ENCODE results near the gene KANK3.
A peak's percentile ranks its signal among the peaks of the same experiment; 100 is the strongest.

Gene KANK3

GRCh38 chr19:8334458-8335342 is 8.4 kb downstream of the KANK3 start:
- Mint-ChIP-seq H3K4me1 (peaks cover 14% of the 10 kb centered on the region), H3K4me3 (peak overlapping the region; percentile 12), H3K36me3 (no peaks in the 10 kb centered on the region), H3K27me3 (peaks cover 49% of the 10 kb centered on the region), H3K27ac (no peak overlapping the region), H3K9me3 (no peaks in the 10 kb centered on the region)
- ATAC-seq = peak; percentile 70

DNA sequence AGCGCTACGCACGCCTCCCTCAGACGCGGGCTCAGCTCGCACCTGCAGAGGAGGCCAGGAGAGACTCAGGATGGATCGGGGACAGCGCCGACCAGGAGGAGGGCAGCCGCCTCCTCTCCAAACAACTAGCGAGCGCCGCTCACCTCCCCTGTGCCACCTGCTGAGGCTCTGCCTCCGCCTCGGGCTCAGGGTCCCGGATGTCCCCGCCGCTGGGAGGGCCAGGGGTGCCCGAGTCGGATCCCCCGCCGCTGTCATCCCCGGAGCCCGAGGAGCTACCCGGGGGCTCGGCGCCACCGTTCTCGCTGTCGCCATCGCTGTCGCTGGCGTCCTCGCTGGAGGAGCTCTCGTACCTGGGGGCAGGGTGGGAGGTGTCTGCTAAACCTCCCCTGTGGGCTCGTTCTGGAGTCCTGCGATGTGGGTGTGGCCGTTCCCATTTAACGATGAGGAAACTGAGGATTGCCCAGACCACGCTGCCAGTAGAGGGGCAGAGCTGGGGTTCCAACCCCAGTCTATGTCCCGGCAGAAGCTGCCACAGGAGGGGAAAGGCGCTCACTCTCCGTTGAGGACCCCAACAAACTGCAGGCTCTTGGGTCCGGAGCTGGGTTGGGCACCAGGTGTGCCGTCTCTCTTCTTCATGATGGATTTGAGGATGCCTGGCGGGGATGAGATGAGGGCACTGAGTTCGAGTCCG is 9.2 kb downstream of the KANK3 start:
- peaks cover 14% of the 10 kb centered on the region for H3K4me1 Mint-ChIP-seq
- no peak for ATAC-seq
- H3K4me3 Mint-ChIP-seq = peak overlapping the region; percentile 12
- H3K27ac Mint-ChIP-seq = no peak overlapping the region
- no peaks in the 10 kb centered on the region for H3K9me3 Mint-ChIP-seq
- no peaks in the 10 kb centered on the region for H3K36me3 Mint-ChIP-seq
- H3K27me3 Mint-ChIP-seq = peaks cover 42% of the 10 kb centered on the region

DNA sequence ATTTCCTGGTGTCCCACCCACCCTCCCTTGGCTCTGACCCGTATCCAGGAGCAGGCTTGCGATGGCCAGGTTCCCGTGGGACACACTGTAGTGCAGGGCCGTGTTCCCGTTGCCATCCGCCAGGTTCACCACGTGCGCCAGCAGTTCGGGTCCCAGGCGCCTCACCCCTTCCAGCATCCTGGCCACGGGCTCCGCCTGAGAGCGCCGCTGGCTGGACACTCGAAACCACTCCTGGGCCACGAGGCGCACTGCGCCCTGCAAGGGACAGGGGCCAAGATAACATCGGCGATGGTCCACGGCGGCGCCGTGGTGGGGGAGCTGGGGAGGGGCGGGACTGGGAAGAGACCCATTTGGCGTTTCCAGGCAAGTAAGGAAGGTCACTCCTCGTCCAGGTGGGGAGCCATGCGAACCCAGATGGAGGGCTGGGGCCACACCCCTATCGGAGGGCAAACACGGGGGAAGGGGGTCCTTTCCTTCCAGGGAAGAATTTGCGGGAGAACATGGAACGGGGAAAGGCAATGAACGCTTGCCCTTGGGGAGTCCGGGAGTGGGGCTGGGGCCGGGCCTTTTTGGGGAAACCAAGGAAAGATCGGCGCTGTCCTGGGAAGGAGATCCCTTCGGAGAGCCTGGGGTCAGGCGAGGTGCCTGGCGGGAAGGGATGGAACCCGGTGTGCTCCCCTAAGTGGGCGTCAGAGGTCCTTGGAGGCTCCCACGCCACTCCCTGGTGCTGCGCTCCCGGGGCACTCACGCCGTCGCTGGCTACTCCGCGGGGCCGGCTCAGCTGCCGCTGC is 9.9 kb downstream of the KANK3 start:
- Mint-ChIP-seq H3K4me1 (peaks cover 14% of the 10 kb centered on the region), H3K27ac (no peak overlapping the region), H3K9me3 (no peaks in the 10 kb centered on the region), H3K4me3 (no peak overlapping the region), H3K36me3 (no peaks in the 10 kb centered on the region), H3K27me3 (peaks cover 35% of the 10 kb centered on the region)
- no peak for ATAC-seq

GRCh38 chr19:8331263-8331845 is 11.7 kb downstream of the KANK3 start:
- H3K9me3 Mint-ChIP-seq = no peaks in the 10 kb centered on the region
- ATAC-seq = no peak
- no peaks in the 10 kb centered on the region for H3K36me3 Mint-ChIP-seq
- peaks cover 17% of the 10 kb centered on the region for H3K27me3 Mint-ChIP-seq
- peaks cover 8% of the 10 kb centered on the region for H3K4me1 Mint-ChIP-seq
- H3K27ac Mint-ChIP-seq = no peak overlapping the region
- H3K4me3 Mint-ChIP-seq = no peak overlapping the region

- Mint-ChIP-seq H3K4me3 (no peak overlapping the region), H3K27me3 (peaks cover 9% of the 10 kb centered on the region), H3K36me3 (no peaks in the 10 kb centered on the region), H3K4me1 (no peaks in the 10 kb centered on the region), H3K9me3 (no peaks in the 10 kb centered on the region), H3K27ac (no peak overlapping the region)
- no peak for ATAC-seq
These were observed 13.1 kb downstream of the KANK3 start for GRCh38 chr19:8329996-8330395.

- no peak for ATAC-seq
- H3K9me3 Mint-ChIP-seq = no peaks in the 10 kb centered on the region
- H3K27me3 Mint-ChIP-seq = no peaks in the 10 kb centered on the region
- H3K27ac Mint-ChIP-seq = no peak overlapping the region
- H3K4me1 Mint-ChIP-seq = peaks cover 37% of the 10 kb centered on the region
- H3K4me3 Mint-ChIP-seq = no peak overlapping the region
- H3K36me3 Mint-ChIP-seq = peaks cover 16% of the 10 kb centered on the region
These were observed 17.6 kb downstream of the KANK3 start for GRCh38 chr19:8325454-8325853.

- Mint-ChIP-seq H3K4me3 (no peak overlapping the region), H3K36me3 (peaks cover 16% of the 10 kb centered on the region), H3K4me1 (peaks cover 47% of the 10 kb centered on the region), H3K27ac (no peak overlapping the region), H3K27me3 (no peaks in the 10 kb centered on the region), H3K9me3 (no peaks in the 10 kb centered on the region)
- ATAC-seq = no peak
These were observed 18.6 kb downstream of the KANK3 start for GRCh38 chr19:8324186-8325050.

GRCh38 chr19:8323781-8324185 is 19.3 kb downstream of the KANK3 start:
- no peak for ATAC-seq
- Mint-ChIP-seq H3K27ac (no peak overlapping the region), H3K4me1 (peaks cover 48% of the 10 kb centered on the region), H3K27me3 (no peaks in the 10 kb centered on the region), H3K36me3 (peaks cover 16% of the 10 kb centered on the region), H3K4me3 (no peak overlapping the region), H3K9me3 (no peaks in the 10 kb centered on the region)

DNA sequence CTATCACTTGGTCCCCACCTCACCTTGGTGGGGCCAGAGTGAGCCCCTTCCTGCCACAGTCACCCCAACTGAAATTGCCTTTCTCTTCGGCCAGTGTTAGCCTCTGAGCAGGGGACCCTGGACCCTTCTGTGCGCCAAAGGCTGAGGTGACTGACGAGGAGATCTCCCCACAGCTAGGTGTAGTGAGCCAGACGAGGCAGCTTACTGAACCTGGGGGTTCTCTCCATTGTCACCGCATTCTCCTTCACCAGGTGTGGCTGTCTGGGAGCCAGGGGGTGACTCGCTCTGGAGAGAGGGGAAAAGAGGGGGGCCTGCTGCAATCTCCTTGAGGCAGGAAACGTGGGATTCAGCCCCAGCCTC is 20.4 kb downstream of the KANK3 start:
- H3K36me3 Mint-ChIP-seq = peaks cover 16% of the 10 kb centered on the region
- H3K4me3 Mint-ChIP-seq = peak overlapping the region; percentile 96
- no peak for ATAC-seq
- H3K27ac Mint-ChIP-seq = peak overlapping the region; percentile 99
- H3K4me1 Mint-ChIP-seq = peaks cover 48% of the 10 kb centered on the region
- H3K9me3 Mint-ChIP-seq = no peaks in the 10 kb centered on the region
- no peaks in the 10 kb centered on the region for H3K27me3 Mint-ChIP-seq

DNA sequence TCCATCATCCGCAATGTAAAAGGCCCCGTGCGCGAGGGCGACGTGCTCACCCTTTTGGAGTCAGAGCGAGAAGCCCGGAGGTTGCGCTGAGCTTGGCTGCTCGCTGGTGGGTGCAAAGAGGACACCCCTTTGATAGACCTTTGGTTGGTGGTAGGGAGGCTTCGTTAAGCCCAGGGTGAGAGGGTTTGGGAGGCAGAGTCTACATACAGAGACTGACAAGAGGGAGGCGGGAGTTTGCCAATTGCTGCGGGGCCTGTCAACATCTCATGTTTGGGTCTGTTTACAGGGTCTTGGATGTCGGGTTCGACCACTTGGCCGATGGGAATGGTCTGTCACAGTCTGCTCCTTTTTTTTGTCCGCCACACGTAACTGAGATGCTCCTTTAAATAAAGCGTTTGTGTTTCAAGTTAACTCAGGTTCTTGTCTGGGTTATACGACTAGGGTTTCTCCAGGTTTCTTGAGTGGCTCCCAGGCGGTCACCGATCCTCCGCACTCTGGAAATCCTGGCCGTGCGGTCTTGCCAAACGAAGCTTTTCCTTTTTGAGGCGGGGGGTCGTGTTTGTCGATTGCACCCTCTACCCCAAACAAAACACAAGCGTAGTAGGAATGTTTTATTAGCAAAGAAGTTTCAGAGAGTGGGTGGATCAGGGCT is 20.9 kb downstream of the KANK3 start:
- Mint-ChIP-seq H3K4me3 (peak overlapping the region; percentile 96), H3K36me3 (peaks cover 16% of the 10 kb centered on the region), H3K27ac (peak overlapping the region; percentile 99), H3K4me1 (peaks cover 48% of the 10 kb centered on the region), H3K9me3 (no peaks in the 10 kb centered on the region), H3K27me3 (no peaks in the 10 kb centered on the region)
- no peak for ATAC-seq

DNA sequence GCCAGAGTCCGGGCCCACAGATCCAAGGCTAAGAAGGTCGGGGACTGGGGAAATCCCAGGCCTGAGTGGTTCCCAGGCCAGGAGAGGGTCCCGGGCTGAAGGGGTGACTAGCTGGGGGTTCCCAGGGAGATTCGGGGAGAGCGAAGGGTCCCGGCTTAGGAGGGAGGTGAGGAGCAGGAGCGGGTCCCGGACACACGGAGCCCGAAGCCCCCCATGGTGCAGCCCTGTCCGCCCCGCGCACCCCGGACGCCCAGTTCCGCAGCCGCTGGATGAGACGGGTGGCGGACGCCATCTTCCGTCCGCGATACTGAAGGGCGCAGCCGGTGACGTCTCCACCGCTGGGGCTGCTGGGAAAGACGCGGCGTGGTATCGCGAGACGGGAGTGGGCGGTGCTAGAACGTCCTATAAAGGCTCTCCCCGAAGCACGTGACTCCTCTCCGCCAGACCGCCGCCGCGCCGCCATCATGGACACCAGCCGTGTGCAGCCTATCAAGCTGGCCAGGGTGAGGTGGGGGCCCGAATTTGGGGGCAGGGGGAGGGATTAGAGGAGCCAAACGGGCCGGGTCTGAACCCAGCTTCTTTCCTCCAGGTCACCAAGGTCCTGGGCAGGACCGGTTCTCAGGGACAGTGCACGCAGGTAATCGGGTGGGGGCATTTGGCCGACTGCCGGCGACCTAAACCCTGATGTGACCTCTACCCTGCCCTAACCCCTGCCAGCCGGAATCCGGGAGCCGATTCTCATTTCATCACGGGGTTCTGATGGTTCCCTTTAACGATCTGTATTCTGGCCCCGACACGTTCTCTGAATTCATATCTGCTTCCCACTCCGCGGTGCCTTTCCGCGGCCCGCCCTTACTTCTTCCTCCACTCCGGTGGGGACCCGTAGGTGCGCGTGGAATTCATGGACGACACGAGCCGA is 21.7 kb downstream of the KANK3 start, which contains the start of the genes NDUFA7 and RPS28:
TSS of gene NDUFA7 (minus strand) at position 309 of the 919 bp plus-strand sequence. CDS start at position 292, 17 bp downstream.
TSS of gene RPS28 (plus strand) at position 430 of the 919 bp plus-strand sequence. CDS start at position 465, 35 bp downstream.
- H3K9me3 Mint-ChIP-seq = no peaks in the 10 kb centered on the region
- peaks cover 18% of the 10 kb centered on the region for H3K36me3 Mint-ChIP-seq
- peak within 1 kb of the TSS; percentile 99 for H3K27ac Mint-ChIP-seq
- ATAC-seq = peak; percentile 97
- no peaks in the 10 kb centered on the region for H3K27me3 Mint-ChIP-seq
- H3K4me1 Mint-ChIP-seq = peaks cover 48% of the 10 kb centered on the region
- peak within 1 kb of the TSS; percentile 96 for H3K4me3 Mint-ChIP-seq

- Mint-ChIP-seq H3K36me3 (peaks cover 25% of the 10 kb centered on the region), H3K9me3 (no peaks in the 10 kb centered on the region), H3K4me3 (peak overlapping the region; percentile 96), H3K27ac (peak overlapping the region; percentile 99), H3K4me1 (peaks cover 48% of the 10 kb centered on the region), H3K27me3 (no peaks in the 10 kb centered on the region)
- ATAC-seq = peak; percentile 9
These were observed 22.4 kb downstream of the KANK3 start for GRCh38 chr19:8320564-8321066.

Measured in stimulated activated memory B cell treated with anti-CD40 and anti-IgM and Interleukin-4, amounts not matched to agents 10 μg/mL and 1 μg/mL and 100 μg/mL, for 72 hours (primary cell).